CD4-positive, alpha-beta T cell treated with Interleukin-21 for 1 hour (primary cell): ENCODE results near the gene DDX19B.
"Not testable (repeated sequence)": the region's sequence is repeated elsewhere in the genome, so short reads cannot be mapped to it uniquely, and the experiment has no call there.

ENCODE experiments used
- DNase-seq: peaks from one replicate; pipeline ENCODE4 v3.0.0-alpha.2; 2020

DDX19B gene

GRCh38 chr16:70289229-70290094, 9.5 kb upstream of the DDX19B start, which contains the start of gene AARS1:
AARS1 (minus strand) TSS chr16:70289506; CDS start chr16:70282763, 6,743 bp downstream.
- DNase-seq: peak; percentile 99

GRCh38 chr16:70290949-70291519, 8.0 kb upstream of the DDX19B start:
- DNase-seq: no peak

GRCh38 chr16:70292148-70292547, 6.8 kb upstream of the DDX19B start:
- DNase-seq: not testable (repeated sequence)

GRCh38 chr16:70294385-70295025, 4.5 kb upstream of the DDX19B start:
- DNase-seq: no peak

- no peak for DNase-seq
These were observed 3.4 kb upstream of the DDX19B start for GRCh38 chr16:70295634-70296033.

- no peak for DNase-seq
These were observed 2.1 kb downstream of the DDX19B start for GRCh38 chr16:70301121-70301520.

- no peak for DNase-seq
These were observed 3.8 kb downstream of the DDX19B start for GRCh38 chr16:70302745-70303144.

- DNase-seq: no peak
These were observed 6.0 kb downstream of the DDX19B start for GRCh38 chr16:70304892-70305448.

- DNase-seq: no peak
These were observed 7.9 kb downstream of the DDX19B start for GRCh38 chr16:70306880-70307279.

- not testable (repeated sequence) for DNase-seq
These were observed 8.7 kb downstream of the DDX19B start for GRCh38 chr16:70307726-70308125.

- no peak for DNase-seq
These were observed 21.1 kb downstream of the DDX19B start for GRCh38 chr16:70320121-70320520.

- DNase-seq: no peak
These were observed 26.2 kb downstream of the DDX19B start for GRCh38 chr16:70324998-70325747.

GRCh38 chr16:70331091-70331490, 32.1 kb downstream of the DDX19B start:
- DNase-seq: no peak

- DNase-seq: peak; percentile 30
These were observed 32.8 kb downstream of the DDX19B start for GRCh38 chr16:70331588-70332358.

GRCh38 chr16:70332728-70333127, 33.7 kb downstream of the DDX19B start:
- not testable (repeated sequence) for DNase-seq

- DNase-seq: no peak
These were observed 38.8 kb downstream of the DDX19B start for GRCh38 chr16:70337814-70338213.

- DNase-seq: no peak
These were observed 42.6 kb downstream of the DDX19B start for GRCh38 chr16:70341600-70341999.

GRCh38 chr16:70342016-70342415, 43.0 kb downstream of the DDX19B start:
- DNase-seq: no peak

- no peak for DNase-seq
These were observed 46.9 kb downstream of the DDX19B start for GRCh38 chr16:70345840-70346239.

GRCh38 chr16:70348991-70349390, 50.0 kb downstream of the DDX19B start:
- DNase-seq: no peak

- no peak for DNase-seq
These were observed 50.8 kb downstream of the DDX19B start for GRCh38 chr16:70349783-70350182.

GRCh38 chr16:70359552-70359951, 60.6 kb downstream of the DDX19B start:
- no peak for DNase-seq
